Stimulated activated naive CD8-positive, alpha-beta T cell treated with anti-CD3 and anti-CD28 coated beads, Interleukin-15, Interleukin-2, amounts not matched to agents 100 ng/mL and 50 ng/mL, for 24 hours (primary cell): ENCODE measurements around the gene LRMDA.

Experiments used
- H3K27ac Mint-ChIP-seq: one replicate; pipeline ENCODE4 v1.8.0; 2021; ENCODE audit warnings: mild to moderate bottlenecking, mixed read lengths
- H3K27me3 Mint-ChIP-seq: one replicate; pipeline ENCODE4 v1.8.0; 2021; ENCODE audit warnings: mixed read lengths
- H3K36me3 Mint-ChIP-seq: one replicate; pipeline ENCODE4 v1.8.0; 2021; ENCODE audit warnings: low read depth, mixed read lengths
- H3K4me1 Mint-ChIP-seq: one replicate; pipeline ENCODE4 v1.8.0; 2021; ENCODE audit warnings: low read depth, mixed read lengths
- H3K4me3 Mint-ChIP-seq: one replicate; pipeline ENCODE4 v1.8.0; 2021; ENCODE audit warnings: mild to moderate bottlenecking, mixed read lengths
- H3K9me3 Mint-ChIP-seq: one replicate; pipeline ENCODE4 v1.8.0; 2021; ENCODE audit warnings: mixed read lengths

LRMDA gene

DNA sequence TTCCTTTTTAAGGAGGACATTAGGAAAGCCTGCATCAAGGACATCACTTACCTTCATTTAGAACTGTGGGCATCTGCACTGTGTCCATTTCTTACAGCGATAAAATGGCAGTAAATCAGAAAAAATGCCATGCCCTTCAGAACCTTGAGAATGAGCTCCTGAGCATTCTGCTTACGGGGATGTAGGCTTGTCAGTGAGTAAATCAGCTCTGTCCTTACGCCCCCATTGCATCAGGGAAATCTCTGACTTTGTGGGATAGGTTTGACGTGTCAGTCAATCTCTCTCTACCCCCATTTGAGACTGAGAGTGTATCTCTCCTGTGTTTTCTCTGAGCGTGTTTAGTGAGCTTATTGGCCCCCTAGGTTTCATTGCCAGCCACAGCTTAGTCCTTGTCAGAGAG lies 837.1 kb downstream of the LRMDA start:
- Mint-ChIP-seq H3K36me3 (no peaks in the 10 kb centered on the region), H3K4me1 (no peaks in the 10 kb centered on the region), H3K4me3 (no peak overlapping the region), H3K9me3 (peaks cover 3% of the 10 kb centered on the region), H3K27me3 (peaks cover 3% of the 10 kb centered on the region), H3K27ac (no peak overlapping the region)

GRCh38 chr10:76268954-76269353 lies 837.5 kb downstream of the LRMDA start:
- Mint-ChIP-seq H3K27me3 (peaks cover 3% of the 10 kb centered on the region), H3K27ac (no peak overlapping the region), H3K9me3 (peaks cover 4% of the 10 kb centered on the region), H3K36me3 (no peaks in the 10 kb centered on the region), H3K4me3 (no peak overlapping the region), H3K4me1 (no peaks in the 10 kb centered on the region)

- Mint-ChIP-seq H3K27ac (no peak overlapping the region), H3K36me3 (no peaks in the 10 kb centered on the region), H3K4me3 (no peak overlapping the region), H3K27me3 (peaks cover 3% of the 10 kb centered on the region), H3K4me1 (no peaks in the 10 kb centered on the region), H3K9me3 (peaks cover 15% of the 10 kb centered on the region)
These were observed 839.0 kb downstream of the LRMDA start for GRCh38 chr10:76270464-76270863.

- Mint-ChIP-seq H3K4me1 (no peaks in the 10 kb centered on the region), H3K36me3 (no peaks in the 10 kb centered on the region), H3K27ac (no peak overlapping the region), H3K27me3 (no peaks in the 10 kb centered on the region), H3K4me3 (no peak overlapping the region), H3K9me3 (peaks cover 19% of the 10 kb centered on the region)
These were observed 843.5 kb downstream of the LRMDA start for GRCh38 chr10:76274933-76275332.

DNA sequence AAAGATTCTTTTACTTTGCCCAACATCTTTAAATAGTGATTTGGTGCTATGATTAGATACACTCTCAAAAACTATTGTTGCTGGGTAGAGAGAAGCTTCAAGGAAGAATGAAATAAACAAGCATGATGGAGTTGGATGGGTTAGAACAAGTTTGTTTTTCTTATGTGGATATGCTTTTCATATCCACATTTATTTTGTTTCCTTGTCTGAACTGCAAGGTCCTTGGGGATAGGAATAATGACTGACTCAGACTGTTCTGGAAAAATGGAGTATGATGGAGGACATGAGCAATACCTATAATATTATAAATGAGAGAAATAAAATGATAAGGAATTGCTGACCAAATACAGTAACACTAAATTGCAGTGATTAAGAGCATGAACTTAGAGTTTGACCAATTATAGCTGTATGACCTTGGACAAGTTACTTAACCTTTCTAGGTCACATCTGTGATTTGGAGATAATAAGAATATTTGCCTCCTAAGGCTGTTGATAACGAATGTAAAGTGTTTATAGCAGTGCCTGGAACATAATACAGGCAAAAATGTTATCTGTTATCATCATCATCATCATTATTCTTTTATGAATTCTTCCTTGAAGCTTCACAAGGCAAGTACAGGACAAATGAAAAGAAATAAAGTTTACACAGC lies 847.5 kb downstream of the LRMDA start:
- Mint-ChIP-seq H3K27ac (no peak overlapping the region), H3K4me3 (no peak overlapping the region), H3K27me3 (no peaks in the 10 kb centered on the region), H3K36me3 (no peaks in the 10 kb centered on the region), H3K9me3 (peaks cover 23% of the 10 kb centered on the region), H3K4me1 (no peaks in the 10 kb centered on the region)

GRCh38 chr10:76281659-76282058 lies 850.2 kb downstream of the LRMDA start:
- no peaks in the 10 kb centered on the region for H3K4me1 Mint-ChIP-seq
- H3K27me3 Mint-ChIP-seq = no peaks in the 10 kb centered on the region

DNA sequence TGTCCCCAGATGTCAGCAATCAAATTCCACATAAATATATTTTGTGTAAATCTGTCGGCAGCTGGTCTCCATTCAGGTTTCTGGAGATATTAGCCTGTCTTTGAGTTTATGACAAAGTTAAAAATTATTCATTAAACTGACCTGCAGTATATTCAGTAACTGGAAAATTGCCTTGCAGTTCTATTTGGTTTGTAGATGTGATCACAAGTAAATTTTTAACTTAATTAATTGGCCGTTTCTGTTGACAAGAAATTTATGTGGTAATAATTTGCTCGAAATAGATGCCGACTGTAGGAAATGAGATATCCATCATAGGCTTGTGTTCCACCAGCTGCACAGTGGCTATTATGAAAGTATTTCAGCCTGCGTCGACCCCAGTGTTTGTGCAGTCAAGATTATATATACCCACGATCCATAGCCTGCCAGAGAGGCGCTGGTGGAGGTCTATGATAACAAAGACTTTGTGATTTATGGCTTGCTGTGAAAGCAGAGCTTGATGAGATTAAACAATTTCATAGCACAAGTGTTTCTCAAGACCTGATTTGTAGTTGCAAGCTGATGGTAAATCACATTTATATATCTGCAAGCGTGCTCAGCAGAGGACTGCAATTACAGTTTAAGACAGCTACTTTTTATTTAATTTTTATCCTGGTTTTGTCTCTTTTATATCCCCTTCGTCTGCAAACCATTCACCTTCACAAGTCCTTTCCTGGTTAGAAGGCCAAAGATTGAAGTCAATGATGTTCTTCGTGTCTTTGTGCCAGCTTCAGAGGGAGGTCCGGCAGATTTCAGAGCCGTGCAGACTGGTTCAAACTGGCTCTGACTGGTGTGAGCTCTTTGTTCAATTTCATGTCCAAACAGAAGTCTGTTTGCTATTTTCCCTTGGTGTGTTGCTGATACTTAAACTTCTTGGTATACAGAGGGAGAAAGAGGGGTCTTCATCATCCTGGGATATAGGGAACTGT lies 850.9 kb downstream of the LRMDA start:
- Mint-ChIP-seq H3K36me3 (no peaks in the 10 kb centered on the region), H3K4me1 (no peaks in the 10 kb centered on the region), H3K27me3 (no peaks in the 10 kb centered on the region), H3K27ac (no peak overlapping the region), H3K4me3 (no peak overlapping the region), H3K9me3 (peaks cover 6% of the 10 kb centered on the region)

More at GRCh38 chr10:76281659-76282058, 850.2 kb downstream of the LRMDA start:
- Mint-ChIP-seq H3K27ac (no peak overlapping the region), H3K36me3 (no peaks in the 10 kb centered on the region), H3K9me3 (peaks cover 6% of the 10 kb centered on the region), H3K4me3 (no peak overlapping the region)

DNA sequence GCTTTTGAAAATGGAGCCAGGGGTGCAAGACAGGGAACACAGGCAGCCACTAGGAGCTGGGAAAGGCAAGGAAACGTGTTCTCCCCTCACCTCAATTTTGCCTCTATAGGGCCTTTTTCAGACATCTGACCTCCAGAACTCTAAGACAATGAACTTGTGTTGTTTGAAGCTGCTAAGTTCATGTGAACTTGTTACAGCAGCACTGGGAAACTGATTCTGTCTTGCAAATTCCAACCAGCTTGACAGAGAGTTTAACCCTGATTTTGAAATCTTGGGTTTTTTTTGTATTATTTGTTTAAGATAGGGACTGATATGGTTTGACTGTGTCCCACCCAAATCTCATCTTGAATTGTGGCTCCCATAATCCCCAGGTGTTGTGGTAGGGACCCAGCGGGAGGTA lies 852.9 kb downstream of the LRMDA start:
- Mint-ChIP-seq H3K9me3 (peaks cover 6% of the 10 kb centered on the region), H3K27me3 (no peaks in the 10 kb centered on the region), H3K27ac (no peak overlapping the region), H3K4me1 (no peaks in the 10 kb centered on the region), H3K36me3 (no peaks in the 10 kb centered on the region), H3K4me3 (no peak overlapping the region)

DNA sequence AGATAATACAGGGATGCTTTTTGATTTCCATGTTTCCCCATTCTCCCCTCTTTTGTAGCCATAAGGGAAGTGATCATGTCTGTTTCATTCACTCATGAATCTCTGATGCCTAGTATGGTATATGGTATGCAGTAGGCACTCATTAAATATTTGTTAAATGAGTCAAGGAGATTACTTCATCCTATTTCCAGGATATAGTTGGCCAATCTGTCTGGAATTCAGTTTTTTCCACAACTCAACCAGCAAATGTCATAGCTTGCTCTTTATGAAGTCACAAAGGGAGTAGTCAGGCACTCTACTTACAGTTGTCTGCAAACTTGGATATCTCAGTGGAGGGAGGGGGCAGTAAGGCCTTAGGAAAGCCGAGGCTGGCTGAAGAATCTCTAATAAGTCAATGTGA lies 853.6 kb downstream of the LRMDA start:
- Mint-ChIP-seq H3K27me3 (no peaks in the 10 kb centered on the region), H3K27ac (no peak overlapping the region), H3K4me1 (no peaks in the 10 kb centered on the region), H3K9me3 (peaks cover 6% of the 10 kb centered on the region), H3K36me3 (no peaks in the 10 kb centered on the region), H3K4me3 (no peak overlapping the region)

GRCh38 chr10:76285515-76285914 lies 854.1 kb downstream of the LRMDA start:
- no peaks in the 10 kb centered on the region for H3K27me3 Mint-ChIP-seq
- H3K27ac Mint-ChIP-seq = no peak overlapping the region
- H3K36me3 Mint-ChIP-seq = no peaks in the 10 kb centered on the region
- H3K4me3 Mint-ChIP-seq = no peak overlapping the region
- peaks cover 6% of the 10 kb centered on the region for H3K9me3 Mint-ChIP-seq
- no peaks in the 10 kb centered on the region for H3K4me1 Mint-ChIP-seq

DNA sequence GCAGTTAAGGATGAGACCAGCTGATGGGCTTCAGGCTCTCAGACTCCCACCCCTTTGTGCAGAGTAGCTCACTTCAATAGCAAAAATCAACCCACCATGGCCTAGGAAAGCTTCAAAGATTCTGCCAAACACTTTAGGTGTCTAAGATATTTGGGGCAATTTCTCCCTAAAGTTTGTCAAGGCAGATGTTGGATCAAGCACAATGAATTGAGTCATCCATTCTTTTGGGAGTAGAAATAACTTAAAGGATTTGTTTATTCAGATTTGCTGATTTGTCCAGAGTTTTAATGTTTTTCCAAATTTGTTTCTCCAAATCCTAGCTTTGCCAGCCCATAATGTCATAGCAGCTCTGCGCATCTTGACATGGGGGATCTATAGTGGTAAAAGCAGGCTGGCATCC lies 855.1 kb downstream of the LRMDA start:
- Mint-ChIP-seq H3K27ac (no peak overlapping the region), H3K9me3 (peaks cover 6% of the 10 kb centered on the region), H3K36me3 (no peaks in the 10 kb centered on the region), H3K4me3 (no peak overlapping the region), H3K27me3 (no peaks in the 10 kb centered on the region), H3K4me1 (no peaks in the 10 kb centered on the region)

DNA sequence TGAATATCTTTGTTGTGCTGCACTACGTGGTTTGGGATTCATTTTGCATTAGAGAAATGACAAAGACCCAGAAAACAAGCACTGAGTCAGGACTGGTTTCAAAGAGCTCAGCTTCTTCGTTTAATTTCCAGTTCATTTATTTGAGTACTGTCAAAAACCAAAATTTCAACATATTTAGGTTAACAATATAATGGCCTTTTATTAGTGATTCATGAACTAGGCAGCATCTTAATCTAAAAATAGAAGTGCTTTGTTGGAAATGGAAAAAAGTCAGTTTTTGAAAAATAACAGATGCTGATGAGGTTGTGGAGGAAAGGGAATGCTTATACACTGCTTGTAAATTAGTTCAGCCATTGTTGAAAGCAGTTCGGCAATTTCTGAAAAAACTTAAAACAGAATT lies 856.4 kb downstream of the LRMDA start:
- no peaks in the 10 kb centered on the region for H3K36me3 Mint-ChIP-seq
- peaks cover 6% of the 10 kb centered on the region for H3K9me3 Mint-ChIP-seq
- no peak overlapping the region for H3K27ac Mint-ChIP-seq
- no peaks in the 10 kb centered on the region for H3K27me3 Mint-ChIP-seq
- no peak overlapping the region for H3K4me3 Mint-ChIP-seq
- H3K4me1 Mint-ChIP-seq = no peaks in the 10 kb centered on the region

DNA sequence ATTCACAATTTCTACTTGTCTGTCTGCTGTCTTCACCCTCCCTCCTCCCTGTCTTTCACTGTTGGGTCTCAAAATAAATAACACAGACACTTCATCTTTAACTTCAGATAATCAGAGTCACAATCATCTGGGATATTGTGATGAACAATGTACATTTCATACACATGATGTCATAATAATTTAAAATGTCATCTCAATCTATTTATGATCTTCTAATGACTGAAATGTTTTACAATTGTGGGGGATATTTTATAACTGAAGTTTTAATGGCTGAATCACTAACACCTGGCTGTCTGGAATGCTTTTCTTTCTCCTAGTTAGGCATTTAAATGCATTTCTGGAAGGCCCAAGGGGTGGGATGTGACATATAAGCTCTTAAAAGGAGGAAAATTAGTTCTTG lies 859.8 kb downstream of the LRMDA start:
- Mint-ChIP-seq H3K27me3 (no peaks in the 10 kb centered on the region), H3K4me3 (no peak overlapping the region), H3K4me1 (no peaks in the 10 kb centered on the region), H3K36me3 (no peaks in the 10 kb centered on the region), H3K27ac (no peak overlapping the region), H3K9me3 (no peaks in the 10 kb centered on the region)

DNA sequence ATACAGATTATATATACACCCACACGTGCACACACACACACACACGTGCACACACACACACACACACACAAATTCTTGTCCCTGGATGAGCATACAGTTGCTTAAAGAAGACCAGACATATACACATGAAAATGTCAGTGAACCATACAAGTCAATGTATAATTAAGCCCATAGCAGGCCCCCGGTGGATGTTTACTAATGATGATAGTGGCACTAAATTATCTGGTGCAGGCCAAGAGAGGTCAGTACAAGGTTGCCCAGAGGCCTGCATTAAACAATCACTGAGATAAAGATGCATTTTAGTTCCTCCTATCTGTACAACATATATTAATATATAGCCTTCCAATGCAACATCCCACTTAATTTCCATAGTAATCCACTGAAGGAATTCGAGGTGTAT lies 860.5 kb downstream of the LRMDA start:
- Mint-ChIP-seq H3K27me3 (no peaks in the 10 kb centered on the region), H3K36me3 (no peaks in the 10 kb centered on the region), H3K9me3 (no peaks in the 10 kb centered on the region), H3K4me1 (no peaks in the 10 kb centered on the region), H3K4me3 (no peak overlapping the region), H3K27ac (no peak overlapping the region)

DNA sequence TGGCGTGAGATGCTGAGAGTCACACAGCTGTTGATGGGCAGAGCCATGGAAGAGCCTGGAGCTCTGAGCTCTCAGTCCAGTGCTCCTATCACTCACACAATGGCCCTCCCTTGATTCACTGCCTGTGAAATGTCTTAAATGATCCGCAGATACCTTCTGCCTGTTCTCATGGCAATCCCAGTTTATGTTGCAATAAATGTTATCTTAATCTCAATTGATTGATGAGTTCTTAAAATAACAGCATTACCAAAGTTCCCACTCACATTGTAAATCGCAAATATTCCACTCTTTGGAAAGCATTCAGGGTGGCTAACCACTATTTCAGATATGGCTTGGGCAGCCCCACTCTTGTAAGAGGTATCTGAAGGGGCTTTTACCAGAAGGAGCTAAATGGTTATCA lies 865.5 kb downstream of the LRMDA start:
- Mint-ChIP-seq H3K9me3 (no peaks in the 10 kb centered on the region), H3K27ac (no peak overlapping the region), H3K27me3 (no peaks in the 10 kb centered on the region), H3K4me3 (no peak overlapping the region), H3K4me1 (no peaks in the 10 kb centered on the region), H3K36me3 (no peaks in the 10 kb centered on the region)
